ENCODE data around the gene DCAF6. TPM values are rescaled to one million over a fixed set of nuclear protein-coding genes. Genes with fewer than 3 reads are reported as not detected.
A peak's percentile ranks its signal among the peaks of the same experiment; 100 is the strongest.

The DCAF6 gene
- total and polyA plus RNA-seq, 4 donors: 33.5 to 105 (median 71.1) TPM

GRCh38 chr1:167943541-167943940, 7.1 kb downstream of the DCAF6 start:
- TF ChIP-seq NR2F2 (IDR thresholded peaks at IDR 0.05) (no peak), GABPA (IDR thresholded peaks at IDR 0.05 in 1 of 2, conservative IDR thresholded peaks at IDR 0.05 in 1 of 2) (no peak), ZBTB33 (IDR thresholded peaks at IDR 0.05) (no peak), YY1 (IDR thresholded peaks at IDR 0.05) (no peak), FOXA1 (IDR thresholded peaks at IDR 0.05) (no peak), ATF3 (IDR thresholded peaks at IDR 0.05) (no peak), REST (IDR thresholded peaks at IDR 0.05) (no peak), RXRA (IDR thresholded peaks at IDR 0.05) (no peak), MAX (IDR thresholded peaks at IDR 0.05) (no peak), FOXA2 (IDR thresholded peaks at IDR 0.05) (no peak), HNF4G (IDR thresholded peaks at IDR 0.05) (no peak), CTCF (IDR thresholded peaks at IDR 0.05; ENCODE audit: low read depth, low read length, missing input control) (no peak), EGR1 (IDR thresholded peaks at IDR 0.05; ENCODE audit: low read depth in 2 of 2) (no peak), RAD21 (IDR thresholded peaks at IDR 0.05) (no peak), JUND (IDR thresholded peaks at IDR 0.05) (no peak), SP1 (IDR thresholded peaks at IDR 0.05) (no peak), TAF1 (conservative IDR thresholded peaks at IDR 0.05) (no peak)
- WGBS: 90% methylated on average over 9 of the region's 9 CpGs
- no peak for DNase-seq (ENCODE audit: low spot score)
- Histone ChIP-seq H3K9me3 (ENCODE audit: control insufficient read depth in 4 of 4, low read length in 3 of 4) (no peaks in the 10 kb centered on the region), H3K27me3 (ENCODE audit: control insufficient read depth in 4 of 4, insufficient read depth in 4 of 4, low read length in 3 of 4) (no peaks in the 10 kb centered on the region), H3K4me3 (ENCODE audit: low read depth in 1 of 3, low read length in 3 of 3) (no peak overlapping the region), H3K9ac (ENCODE audit: low read depth in 1 of 2, low read length in 2 of 2) (no peak overlapping the region), H3K36me3 (ENCODE audit: control insufficient read depth in 4 of 4, insufficient read depth in 3 of 4, low read depth in 1 of 4, low read length in 3 of 4) (no peaks in the 10 kb centered on the region), H3K27ac (ENCODE audit: low read depth in 1 of 2, low read length in 2 of 2) (no peak overlapping the region), H3K4me1 (ENCODE audit: control insufficient read depth in 4 of 4, insufficient read depth in 4 of 4, low read length in 3 of 4) (peaks cover 4 to 30% (median 8%) of the 10 kb centered on the region in 4 donors)

GRCh38 chr1:167947733-167948132, 11.2 kb downstream of the DCAF6 start:
- 65% methylated on average over 2 of the region's 2 CpGs for WGBS
- H3K27ac ChIP-seq (ENCODE audit: low read depth in 1 of 2, low read length in 2 of 2): peak overlapping the region in 1 of 2 donors; percentile 1

More at GRCh38 chr1:167947733-167948132, 11.2 kb downstream of the DCAF6 start:
- Histone ChIP-seq H3K9me3 (ENCODE audit: control insufficient read depth in 4 of 4, low read length in 3 of 4) (no peaks in the 10 kb centered on the region), H3K4me3 (ENCODE audit: low read depth in 1 of 3, low read length in 3 of 3) (no peak overlapping the region), H3K9ac (ENCODE audit: low read depth in 1 of 2, low read length in 2 of 2) (no peak overlapping the region), H3K4me1 (ENCODE audit: control insufficient read depth in 4 of 4, insufficient read depth in 4 of 4, low read length in 3 of 4) (peaks cover 6 to 30% (median 15%) of the 10 kb centered on the region in 4 donors), H3K27me3 (ENCODE audit: control insufficient read depth in 4 of 4, insufficient read depth in 4 of 4, low read length in 3 of 4) (no peaks in the 10 kb centered on the region), H3K36me3 (ENCODE audit: control insufficient read depth in 4 of 4, insufficient read depth in 3 of 4, low read depth in 1 of 4, low read length in 3 of 4) (peaks cover 2 to 5% (median 4%) of the 10 kb centered on the region in 4 donors)
- TF ChIP-seq FOXA2 (IDR thresholded peaks at IDR 0.05): no peak
- peak in 1 of 2 donors; percentile 25 for TF ChIP-seq RXRA (IDR thresholded peaks at IDR 0.05)
- TF ChIP-seq HNF4A (conservative IDR thresholded peaks at IDR 0.05): peak; percentile 75 to 80
- TF ChIP-seq HNF4G (IDR thresholded peaks at IDR 0.05): peak; percentile 38
- DNase-seq (ENCODE audit: low spot score): no peak
